Endometrium (tissue), 2 donors: ENCODE measurements around the gene FBXO36.
"Not testable (repeated sequence)": the region's sequence is repeated elsewhere in the genome, so short reads cannot be mapped to it uniquely, and the experiment has no call there.

Source experiments
- FAIRE-seq: peaks from 2 replicates; lab custom pipeline; 2012; peaks lifted over from hg19 to GRCh38; lab: Jason Lieb, UNC
- donor health status: control.
- donor health status: control.

FBXO36 gene

DNA sequence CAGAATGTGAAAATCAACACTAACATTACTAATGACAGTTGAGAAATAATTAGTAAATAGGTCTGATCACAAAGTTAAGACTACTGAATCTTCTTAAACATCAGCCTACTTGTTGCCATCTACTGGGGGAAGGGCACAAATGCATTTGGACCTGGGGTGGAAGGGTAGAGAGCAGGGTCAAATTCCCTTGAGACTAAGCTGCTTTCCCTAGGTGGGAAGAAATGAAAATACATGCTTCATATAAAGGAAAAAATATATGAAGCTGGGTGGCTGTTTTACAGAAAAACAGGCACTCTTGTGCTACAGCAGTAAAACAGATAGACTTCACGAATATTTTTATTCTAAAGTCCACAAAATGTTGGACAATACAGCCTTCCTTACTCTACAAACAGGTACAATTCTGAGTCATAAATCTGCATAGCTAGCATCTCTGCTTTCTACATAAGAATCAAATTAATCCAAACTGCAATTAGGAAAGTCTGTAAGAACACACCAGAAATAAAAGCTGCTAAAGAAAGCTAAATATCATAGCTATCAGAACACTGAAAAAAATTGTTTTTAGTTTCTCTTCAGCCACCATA, 11.4 kb upstream of the FBXO36 start:
- FAIRE-seq: no peak

GRCh38 chr2:229914171-229914570, 8.1 kb upstream of the FBXO36 start:
- FAIRE-seq: peak; percentile 18

DNA sequence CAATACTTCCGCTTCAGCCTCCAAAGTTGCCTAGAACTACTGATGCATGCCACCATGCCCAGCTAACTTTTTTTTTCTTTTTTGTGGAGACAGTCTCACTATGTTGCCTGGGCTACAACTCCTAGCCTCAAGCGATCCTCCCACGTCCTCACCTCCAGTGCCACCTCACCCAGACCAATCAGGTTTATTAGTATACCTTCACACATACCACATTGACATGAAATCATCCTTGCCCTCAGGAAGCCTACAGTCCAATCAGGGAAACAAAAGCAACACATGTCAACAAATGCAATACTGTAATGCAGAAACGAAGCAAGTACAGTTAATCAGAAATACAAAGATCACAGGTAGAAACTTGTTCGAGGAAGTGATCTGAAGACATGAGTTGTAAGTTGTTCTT, 4.5 kb upstream of the FBXO36 start:
- no peak for FAIRE-seq

- no peak for FAIRE-seq
Observed at GRCh38 chr2:229920011-229920641, 2.2 kb upstream of the FBXO36 start.

DNA sequence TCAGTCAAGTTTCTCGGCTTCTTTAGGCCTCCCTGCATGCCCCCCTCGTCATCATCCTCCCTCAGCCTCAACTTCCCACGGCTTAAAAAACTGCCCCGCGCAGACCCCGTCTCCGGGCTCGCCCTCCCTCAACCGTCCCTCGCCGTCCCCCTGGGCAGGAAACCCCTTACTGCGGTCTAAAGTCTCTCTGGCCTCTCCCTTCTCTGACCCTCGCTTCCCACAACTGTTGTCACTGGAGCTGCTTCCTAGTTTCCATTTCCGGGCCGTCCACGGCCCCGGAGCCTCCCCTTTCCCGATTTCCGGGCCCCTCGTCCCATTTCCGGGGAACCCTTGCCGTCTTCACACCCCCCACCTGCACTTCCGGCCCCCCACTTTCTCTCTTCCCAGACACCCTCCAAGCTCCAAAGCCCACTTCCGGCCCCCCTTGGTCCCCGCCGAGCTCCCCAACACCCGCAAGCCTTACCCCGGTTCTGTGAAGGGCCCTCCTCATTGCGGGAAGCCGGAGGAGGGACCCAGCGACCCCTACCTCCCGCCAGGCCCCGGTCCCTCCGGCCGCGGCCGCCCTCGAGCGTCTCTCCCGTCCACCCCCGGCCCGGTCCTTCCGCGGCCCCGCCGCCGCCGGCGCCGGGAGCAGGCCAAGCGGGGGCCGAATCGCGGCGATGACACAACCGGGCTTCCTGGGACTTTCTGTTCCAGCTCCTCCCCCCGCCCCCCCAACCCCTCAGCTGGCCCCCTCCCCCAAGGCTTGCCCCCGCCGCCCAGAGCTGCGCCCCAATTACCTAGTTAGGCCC, 1.0 kb upstream of the FBXO36 start:
- FAIRE-seq: no peak

DNA sequence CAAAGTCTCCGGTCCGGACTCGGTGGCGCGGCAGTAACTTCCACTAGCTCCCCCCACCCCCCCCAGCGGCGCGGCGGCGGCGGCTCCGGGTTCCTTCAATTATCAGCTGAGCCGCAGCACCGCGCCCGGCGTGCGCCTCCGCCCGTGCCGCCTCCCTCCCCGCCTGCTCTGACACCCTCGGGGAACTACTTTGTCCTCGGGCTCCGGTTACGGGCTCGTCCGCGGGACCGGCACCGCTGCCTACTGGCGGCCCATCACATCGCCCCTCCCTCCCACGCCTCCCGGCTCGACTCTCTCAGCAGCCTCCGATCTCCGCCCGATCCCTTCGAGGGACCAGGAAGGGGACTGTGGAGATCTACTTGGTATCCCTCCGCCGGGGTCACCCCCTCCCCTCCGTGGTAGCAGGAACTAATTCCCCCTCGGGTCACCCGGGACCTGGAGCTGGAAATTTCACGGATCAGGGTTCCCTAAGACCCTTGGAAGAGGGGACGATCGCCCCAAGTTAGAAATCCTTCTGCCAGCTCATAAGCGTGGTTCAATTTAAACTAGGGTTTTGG, 333 bp upstream of the FBXO36 start, which contains the start of gene TRIP12:
TRIP12 (minus strand) TSS at position 118 of the 557 bp plus-strand sequence. CDS start 41,930 bp downstream, outside the sequence.
- FAIRE-seq: peak; percentile 45

- not testable (repeated sequence) for FAIRE-seq
Observed at GRCh38 chr2:229924541-229924940, 2.2 kb downstream of the FBXO36 start.

GRCh38 chr2:229925201-229925600, 2.9 kb downstream of the FBXO36 start:
- no peak for FAIRE-seq

GRCh38 chr2:229927817-229928321, 5.6 kb downstream of the FBXO36 start:
- no peak for FAIRE-seq

GRCh38 chr2:229930656-229931055, 8.4 kb downstream of the FBXO36 start:
- no peak for FAIRE-seq

GRCh38 chr2:229931241-229931640, 8.9 kb downstream of the FBXO36 start:
- no peak for FAIRE-seq

DNA sequence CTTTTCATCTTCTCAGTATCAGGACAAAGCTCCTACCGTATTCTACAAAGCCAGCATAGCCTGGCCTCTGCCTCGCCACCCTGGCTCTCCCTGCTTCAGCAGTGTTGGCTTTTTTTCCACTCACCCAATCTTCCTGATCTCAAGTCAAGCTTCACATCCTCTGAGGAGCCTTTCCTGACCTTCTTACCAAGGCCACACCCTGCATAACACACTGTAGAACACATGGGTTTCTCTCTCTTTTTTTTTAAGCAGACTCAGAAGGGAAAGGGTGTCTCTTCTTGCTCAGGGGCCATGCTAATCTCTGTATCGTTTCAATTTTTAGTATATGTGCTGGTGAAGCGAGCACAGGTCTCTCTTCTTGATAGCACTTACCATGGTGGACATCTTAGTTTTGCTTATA, 15.2 kb downstream of the FBXO36 start:
- FAIRE-seq: no peak

GRCh38 chr2:229942671-229943070, 20.4 kb downstream of the FBXO36 start:
- FAIRE-seq: no peak

GRCh38 chr2:229943171-229943570, 20.9 kb downstream of the FBXO36 start:
- FAIRE-seq: no peak

GRCh38 chr2:229943770-229944449, 21.6 kb downstream of the FBXO36 start:
- peak; percentile 94 for FAIRE-seq

- no peak for FAIRE-seq
Observed at GRCh38 chr2:229945975-229946374, 23.7 kb downstream of the FBXO36 start.

DNA sequence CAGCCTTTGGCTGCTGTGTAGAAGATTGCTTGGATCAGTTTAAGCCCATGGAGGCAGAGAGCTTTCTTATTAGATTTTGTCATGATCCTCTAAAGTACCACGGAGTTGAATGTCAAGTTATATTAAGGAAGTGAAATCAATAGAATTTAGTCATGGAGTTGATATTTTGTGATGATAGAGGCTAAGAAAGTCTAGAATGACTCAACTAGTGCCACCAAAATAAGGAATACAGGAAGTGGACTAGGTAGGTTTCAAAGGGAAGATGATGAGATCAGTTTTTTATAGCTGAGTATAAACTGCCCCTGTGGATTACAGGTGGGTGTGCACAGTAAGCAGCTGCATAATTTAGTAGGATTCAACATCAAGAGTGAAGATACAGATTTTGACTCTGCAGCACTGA, 25.2 kb downstream of the FBXO36 start:
- FAIRE-seq: no peak

DNA sequence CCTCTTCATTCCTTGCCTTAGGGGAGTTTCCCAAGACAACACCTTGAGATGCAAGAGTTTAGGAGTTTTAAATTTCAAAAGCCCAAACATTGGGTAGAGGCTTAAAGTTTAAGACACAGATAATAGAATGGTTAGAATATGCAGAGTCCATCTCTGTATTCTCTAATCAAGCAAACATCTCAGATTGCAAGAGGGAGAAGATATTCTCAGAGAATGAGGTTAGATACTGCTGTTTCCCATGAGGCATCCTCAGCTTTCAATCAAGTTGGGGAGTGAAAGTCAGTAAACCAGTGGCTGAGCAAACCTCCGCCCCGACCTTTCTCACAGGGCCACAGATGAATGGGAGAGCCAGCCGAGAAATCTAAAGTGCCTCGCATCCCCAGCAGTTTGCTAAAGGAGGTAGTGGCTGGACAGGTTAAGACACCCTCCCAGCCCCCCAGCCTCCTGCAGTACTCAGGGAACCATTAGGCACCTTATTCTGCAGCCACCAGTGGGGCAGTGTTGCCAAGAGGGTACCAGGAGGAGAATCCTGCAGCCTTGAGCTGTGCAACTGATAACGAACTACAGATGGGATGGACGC, 30.0 kb downstream of the FBXO36 start:
- FAIRE-seq: no peak

DNA sequence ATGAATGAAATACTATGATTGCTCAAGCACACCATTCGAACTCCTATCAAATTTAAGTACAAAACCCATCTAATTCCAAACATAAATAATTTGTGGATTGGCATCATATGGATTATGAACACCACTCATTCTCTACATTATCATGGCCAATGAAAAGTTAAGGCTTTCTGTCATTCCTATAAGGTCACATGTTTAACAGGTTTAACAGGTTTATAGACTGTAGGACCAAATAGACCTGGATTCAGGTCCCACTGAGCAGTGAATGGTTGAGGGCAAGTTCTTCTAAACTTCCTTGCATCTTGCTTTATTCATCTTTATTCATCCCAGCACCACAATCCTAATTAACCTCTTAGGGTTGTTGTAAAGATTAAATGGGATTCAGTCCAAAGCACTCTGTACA, 33.4 kb downstream of the FBXO36 start:
- no peak for FAIRE-seq

DNA sequence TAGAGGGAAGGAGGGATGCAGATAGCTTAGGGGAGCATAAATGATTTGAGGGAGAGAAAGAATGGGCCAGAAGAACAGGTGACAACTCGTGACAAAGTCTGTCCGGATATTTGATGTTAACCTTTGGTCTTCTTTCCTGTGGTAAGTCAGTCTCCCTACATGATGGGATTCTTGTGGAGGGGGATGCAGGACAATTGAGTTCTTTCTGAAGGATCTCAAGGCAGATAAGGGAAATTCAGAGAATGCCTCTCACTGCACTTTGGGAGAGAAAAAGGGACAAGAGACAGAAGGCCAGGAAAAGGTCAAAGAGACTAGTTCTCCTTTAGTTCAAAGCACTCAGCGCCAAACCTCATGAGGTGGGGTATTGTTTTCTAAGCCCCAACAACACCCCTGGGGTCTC, 34.2 kb downstream of the FBXO36 start:
- no peak for FAIRE-seq

GRCh38 chr2:229963596-229963995, 41.3 kb downstream of the FBXO36 start:
- FAIRE-seq: not testable (repeated sequence)

DNA sequence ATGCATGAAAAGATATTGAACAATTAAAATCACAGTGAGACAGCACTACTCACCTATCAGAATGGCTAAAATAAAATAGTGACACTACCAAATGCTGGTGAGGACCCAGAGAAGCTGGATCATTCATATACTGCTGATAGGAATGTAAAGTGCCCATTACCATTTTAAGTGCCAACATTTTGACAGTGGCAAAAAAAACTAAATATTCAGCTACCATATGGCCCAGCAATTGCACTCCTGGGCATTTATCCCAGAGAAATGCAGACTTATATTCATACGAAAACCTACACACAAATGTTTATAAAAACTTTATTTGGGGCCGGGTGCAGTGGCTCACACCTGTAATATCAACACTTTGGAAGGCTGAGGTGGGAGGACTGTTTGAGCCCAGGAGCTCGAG, 47.6 kb downstream of the FBXO36 start:
- no peak for FAIRE-seq
